C4-2B (cell line): ENCODE measurements around the gene OPRD1.

ENCODE experiments used
- ZFX ChIP-seq: fragments of 450-650 bp; IDR thresholded peaks from 2 replicates; pipeline ENCODE4 v1.6.1; 2017
- TF ChIP-seq, protein P1 (sequence below): fragments of 450-650 bp; conservative IDR thresholded peaks from 2 replicates; pipeline ENCODE4 v1.5.1; 2017; ENCODE audit warnings: mild to moderate bottlenecking

DNA sequence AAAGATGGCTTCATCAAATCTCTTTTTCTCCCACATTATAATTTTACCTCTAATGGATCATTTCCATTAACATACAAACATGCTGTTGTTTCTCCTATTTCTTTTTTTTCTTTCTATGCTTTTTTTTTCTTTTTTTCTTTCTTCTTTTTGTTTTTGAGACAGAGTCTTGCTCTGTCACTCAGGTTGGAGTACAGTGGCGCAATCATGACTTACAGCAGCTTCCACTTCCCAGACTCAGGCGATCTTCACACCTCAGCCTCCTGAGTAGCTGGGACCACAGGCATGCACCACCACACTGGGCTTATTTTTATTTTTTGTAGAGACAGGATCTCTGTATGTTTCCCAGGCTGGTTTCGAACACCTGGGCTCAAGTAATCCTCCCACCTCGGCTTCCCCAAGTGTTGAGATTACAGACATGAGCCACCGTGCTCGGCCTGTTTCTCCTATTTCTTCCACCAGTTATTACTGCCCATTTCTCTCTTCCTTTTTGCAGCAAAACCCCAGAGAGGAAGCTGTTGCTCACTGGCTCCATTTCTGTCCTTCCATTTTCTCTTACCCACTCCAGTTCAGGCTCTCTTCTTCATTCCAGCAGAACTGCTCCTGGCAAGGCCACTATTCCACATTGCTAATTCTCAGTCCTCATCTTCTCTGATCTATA, 32.1 kb upstream of the OPRD1 start:
- TF ChIP-seq, protein P1, sequence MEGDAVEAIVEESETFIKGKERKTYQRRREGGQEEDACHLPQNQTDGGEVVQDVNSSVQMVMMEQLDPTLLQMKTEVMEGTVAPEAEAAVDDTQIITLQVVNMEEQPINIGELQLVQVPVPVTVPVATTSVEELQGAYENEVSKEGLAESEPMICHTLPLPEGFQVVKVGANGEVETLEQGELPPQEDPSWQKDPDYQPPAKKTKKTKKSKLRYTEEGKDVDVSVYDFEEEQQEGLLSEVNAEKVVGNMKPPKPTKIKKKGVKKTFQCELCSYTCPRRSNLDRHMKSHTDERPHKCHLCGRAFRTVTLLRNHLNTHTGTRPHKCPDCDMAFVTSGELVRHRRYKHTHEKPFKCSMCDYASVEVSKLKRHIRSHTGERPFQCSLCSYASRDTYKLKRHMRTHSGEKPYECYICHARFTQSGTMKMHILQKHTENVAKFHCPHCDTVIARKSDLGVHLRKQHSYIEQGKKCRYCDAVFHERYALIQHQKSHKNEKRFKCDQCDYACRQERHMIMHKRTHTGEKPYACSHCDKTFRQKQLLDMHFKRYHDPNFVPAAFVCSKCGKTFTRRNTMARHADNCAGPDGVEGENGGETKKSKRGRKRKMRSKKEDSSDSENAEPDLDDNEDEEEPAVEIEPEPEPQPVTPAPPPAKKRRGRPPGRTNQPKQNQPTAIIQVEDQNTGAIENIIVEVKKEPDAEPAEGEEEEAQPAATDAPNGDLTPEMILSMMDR = no peak
- no peak for TF ChIP-seq ZFX
